HG03066 (cell line): ENCODE data around the gene CDO1.

Experiments used
- ATAC-seq: cut with Tn5 transposase; IDR thresholded peaks from one replicate; pipeline ENCODE4 v1.9.1; 2021; ENCODE audit warnings: low read depth; ENCODE audit not compliant: unreplicated experiment

The CDO1 gene

GRCh38 chr5:115816226-115817081 lies at the start of gene CDO1:
Gene CDO1 (minus strand): TSS chr5:115816659. CDS start chr5:115816397, 262 bp downstream.
- ATAC-seq, result no peak

- no peak for ATAC-seq
Observed at GRCh38 chr5:115859378-115859777, 42.9 kb upstream of the CDO1 start.

DNA sequence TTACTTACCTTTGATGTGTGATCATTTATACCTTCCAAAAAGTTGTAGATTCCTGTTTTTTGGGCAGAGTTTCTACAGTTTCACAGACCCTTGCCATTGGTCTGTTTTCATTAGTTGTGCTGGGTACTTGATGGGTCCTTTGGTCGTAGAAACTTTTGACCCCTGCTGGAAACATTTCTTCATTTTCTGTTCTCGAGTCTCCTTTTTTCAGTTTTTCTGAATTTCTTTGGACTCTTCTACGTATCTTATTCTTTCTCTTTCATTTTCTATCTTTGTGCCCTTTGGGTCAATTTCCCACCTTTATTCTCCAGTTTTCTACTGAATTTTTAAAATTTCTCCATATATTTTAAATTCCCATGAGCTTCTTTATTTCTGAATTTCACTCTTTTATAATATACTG lies 41.9 kb upstream of the CDO1 start:
- peak; percentile 38 for ATAC-seq

DNA sequence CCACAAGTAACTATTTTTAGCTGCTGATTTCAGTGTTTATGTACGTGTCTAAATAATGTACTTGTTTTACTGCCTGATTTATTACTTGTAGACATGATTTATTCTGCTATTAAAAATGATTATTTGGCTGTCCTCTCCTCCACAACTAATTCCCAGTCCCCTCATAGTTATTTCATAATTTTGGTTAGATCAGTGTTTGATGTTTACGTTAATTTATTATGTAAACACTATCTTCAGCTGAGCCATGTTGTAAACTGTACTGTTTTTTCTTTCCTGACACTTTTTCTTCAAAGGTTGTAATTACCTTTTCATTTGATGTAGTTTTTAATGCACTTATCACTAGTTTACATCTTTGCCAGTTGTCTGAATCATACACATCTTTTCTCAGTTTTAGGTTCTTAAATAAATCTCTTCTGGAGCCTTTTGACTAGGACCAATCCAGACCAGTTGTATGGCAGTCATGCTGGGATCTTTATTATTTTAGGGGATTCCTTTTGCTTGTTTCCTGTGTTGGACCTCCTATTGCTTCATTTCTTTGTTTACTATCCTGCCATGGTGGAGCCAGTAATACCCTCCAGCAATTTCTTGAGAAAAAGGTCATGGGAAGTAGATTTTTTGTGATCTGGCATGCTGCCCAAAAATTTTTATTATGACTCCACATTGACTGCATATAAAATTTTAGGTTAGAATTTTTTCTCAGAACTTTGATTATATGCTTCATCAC lies 41.3 kb upstream of the CDO1 start:
- peak; percentile 6 for ATAC-seq

DNA sequence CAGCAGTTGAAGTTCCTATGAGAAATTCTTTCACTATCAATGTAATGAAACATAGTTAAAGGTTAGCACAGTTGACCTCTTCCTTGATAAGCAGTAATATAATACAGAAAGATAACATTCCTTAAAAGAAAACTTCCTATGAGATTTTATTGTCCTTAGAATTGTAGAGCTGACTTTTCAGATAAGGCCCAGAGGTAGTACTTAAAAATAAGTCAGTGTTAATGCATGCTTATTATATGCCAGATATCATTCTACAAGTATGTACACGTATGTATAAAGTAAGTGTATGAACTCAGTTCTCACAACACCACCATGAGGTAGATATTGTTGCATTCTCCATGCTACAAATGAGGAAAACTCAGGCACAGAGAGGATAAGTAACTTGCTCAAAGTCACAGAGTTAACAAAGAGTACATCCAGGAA lies 40.6 kb upstream of the CDO1 start:
- no peak for ATAC-seq

GRCh38 chr5:115855959-115856358 lies 39.5 kb upstream of the CDO1 start:
- no peak for ATAC-seq

DNA sequence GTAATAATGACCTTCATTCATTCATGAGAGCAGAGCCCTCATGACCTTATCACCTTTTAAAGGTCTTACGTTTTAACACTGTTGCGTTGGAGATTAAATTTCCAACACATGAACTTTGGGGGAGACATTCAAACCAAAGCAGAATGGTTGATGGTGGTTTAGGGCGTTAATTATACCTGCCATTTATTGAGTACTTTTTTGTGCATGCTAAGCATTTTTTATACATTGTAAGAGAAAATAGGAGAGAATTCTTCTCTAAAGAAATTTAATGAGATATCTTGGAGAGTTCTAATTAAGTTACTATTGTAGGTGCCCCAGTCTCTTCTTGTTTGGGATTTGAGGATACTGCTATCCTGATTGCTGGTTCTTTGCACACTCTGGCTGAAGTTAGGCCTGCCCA lies 37.7 kb upstream of the CDO1 start:
- ATAC-seq, result no peak

DNA sequence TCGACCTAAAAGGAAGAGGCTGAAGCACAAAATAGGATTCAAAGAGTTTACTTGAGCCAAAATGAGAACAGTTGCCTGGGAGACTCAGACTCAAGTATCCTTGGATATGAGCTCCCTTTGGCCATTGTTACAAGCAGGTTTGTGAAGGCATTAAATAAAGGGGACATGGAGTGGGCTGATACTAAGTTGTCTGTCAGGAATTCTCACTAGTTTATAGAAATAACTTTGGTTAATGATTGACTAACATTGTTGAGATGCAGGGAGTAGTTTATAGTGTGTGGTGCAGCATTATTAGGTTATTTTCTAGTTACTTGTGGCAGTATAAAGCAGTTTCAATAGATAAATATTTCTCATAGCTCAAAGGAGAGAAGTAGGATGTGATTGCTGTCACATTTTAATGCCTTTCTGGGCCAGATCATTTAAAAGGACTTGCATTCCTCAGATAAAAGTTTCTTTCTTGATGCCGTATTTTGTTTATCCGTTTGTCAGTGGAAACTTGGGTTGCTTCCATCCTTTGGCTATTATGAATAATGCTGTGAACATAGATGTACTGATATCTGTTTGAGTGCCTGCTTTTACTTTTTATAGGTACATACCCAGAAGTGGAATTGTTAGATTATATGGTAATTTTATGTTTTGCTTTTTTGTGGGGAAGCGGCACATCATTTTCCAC lies 34.4 kb upstream of the CDO1 start:
- no peak for ATAC-seq

DNA sequence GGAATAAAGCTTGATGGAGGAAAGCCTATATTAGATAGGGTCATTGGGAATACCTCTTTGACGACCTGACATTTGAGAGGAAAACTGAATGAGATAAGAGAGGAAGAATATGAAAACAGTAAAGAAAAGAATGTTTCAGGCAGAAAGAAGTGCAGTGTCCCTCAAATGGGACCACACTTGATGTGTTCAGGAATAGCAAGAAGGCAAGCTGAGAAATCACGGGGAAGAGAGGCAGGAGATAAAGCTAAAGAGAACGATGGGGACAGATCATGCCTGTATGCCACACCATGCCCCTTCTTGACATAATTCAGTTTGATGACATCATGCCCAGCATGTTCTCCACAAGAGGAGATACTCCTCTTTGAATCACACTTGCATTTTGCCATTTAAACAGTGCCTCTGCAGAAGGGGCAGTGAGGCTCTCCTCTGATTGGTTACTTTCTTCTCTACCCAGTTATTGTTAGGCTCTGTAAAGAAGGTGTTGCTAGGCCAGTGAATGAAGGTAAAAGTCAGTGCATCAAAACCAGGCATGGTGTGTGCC lies 32.9 kb upstream of the CDO1 start:
- ATAC-seq, result no peak

- ATAC-seq, result no peak
Observed at GRCh38 chr5:115847290-115847689, 30.8 kb upstream of the CDO1 start.

GRCh38 chr5:115844321-115844817 lies 27.9 kb upstream of the CDO1 start:
- ATAC-seq, result no peak

- no peak for ATAC-seq
Observed at GRCh38 chr5:115843444-115844130, 27.1 kb upstream of the CDO1 start.

GRCh38 chr5:115842952-115843351 lies 26.5 kb upstream of the CDO1 start:
- ATAC-seq, result no peak

DNA sequence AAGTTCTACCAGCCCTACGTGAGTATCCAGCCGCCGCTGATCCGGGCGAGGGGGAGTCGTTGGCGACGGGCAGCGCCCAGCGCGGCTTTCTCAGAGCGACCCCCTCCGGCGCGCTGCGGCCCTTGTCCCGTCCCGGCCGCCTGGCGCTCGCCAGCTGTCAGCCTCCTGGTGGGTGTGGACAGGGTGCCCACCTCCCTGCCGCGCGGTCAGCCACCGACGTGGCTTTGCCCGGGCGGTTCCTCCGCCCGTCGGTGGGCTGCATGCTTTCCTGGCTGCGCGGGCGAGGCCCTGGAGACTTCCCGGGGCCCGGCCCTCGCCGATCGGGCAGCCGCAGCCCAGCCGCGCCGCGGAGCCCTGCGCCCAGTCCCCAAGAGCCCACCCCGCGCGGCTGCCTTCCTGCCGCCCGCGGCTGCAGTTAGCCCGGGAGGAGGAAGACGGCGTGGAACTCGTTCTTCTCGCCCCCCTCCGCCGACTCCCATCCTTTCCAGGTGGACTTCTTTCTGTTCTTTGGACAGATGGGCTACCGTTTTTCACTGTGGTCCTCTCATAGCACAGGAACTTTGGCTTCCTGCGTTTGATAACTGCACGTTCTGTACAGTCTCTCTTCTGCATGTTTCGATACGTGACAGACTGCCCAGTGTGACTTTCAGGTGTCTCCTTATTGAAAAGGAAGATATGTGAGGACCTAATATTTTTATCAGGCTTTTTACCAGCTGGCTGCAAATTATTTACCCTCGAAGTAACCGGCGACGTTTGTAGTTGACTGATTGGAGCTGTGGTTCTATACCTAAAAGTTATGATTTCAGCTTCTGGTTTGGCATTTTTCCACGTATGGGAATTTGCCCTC lies 25.9 kb upstream of the CDO1 start:
- ATAC-seq, result peak; percentile 31

GRCh38 chr5:115841382-115842088 lies 25.1 kb upstream of the CDO1 start, which contains the start of the genes AP3S1 and ATG12:
Gene AP3S1 (plus strand): TSS chr5:115841935. CDS start chr5:115842038, 103 bp downstream.
Gene ATG12 (minus strand): TSS chr5:115841565. CDS start chr5:115841552, 13 bp downstream.
- ATAC-seq, result peak; percentile 79

DNA sequence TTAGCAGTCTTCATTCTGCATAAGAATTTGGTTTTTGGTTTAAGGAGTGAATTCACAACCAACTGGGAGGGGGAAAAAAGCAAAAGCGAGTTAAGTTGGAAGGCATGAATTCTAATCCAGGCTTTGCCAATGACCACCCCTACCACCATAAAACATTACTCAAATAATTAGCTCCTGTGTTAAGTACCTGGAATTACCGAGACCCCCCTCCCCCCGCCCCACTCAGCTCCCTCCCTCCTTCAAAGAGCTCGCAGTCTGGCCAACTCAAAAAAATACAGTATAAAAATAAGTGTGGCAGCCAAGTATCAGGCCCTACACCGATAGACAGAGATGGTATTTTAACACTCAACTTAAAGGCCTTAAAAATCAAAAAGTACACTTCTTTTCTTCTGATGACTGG lies 24.4 kb upstream of the CDO1 start:
- ATAC-seq, result no peak

GRCh38 chr5:115838885-115839518 lies 22.5 kb upstream of the CDO1 start:
- peak; percentile 16 for ATAC-seq

DNA sequence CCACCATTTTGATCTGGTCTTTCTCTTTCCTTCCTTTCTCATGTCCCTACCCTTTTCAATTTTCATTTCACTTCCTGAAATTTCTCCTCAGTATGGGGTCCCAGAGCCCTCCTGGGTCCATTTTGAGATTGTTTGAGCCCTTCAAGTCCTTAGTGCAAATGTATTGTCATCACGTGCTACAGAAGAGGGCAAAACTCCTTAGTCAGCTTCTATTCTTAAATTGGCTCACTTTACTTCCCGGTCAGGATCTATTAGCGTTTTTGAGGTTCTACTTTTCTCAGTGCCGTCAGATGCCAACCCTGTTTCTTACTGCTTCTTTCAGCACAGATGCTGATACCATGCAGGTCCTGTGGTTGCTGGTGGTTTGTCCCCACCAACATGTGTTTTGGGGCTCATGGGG lies 19.0 kb upstream of the CDO1 start:
- no peak for ATAC-seq
